Activated T-helper 17 cell treated with anti-CD3 and anti-CD28 coated beads, Interleukin-2, amount 50 U/mL, for 72 hours (primary cell): ENCODE data around the gene SPHK1. TPM values are rescaled to one million over a fixed set of nuclear protein-coding genes. Genes with fewer than 3 reads are reported as not detected.

ENCODE experiments used
- ATAC-seq: fragments of 150-1000 bp; cut with Tn5 transposase; replicated peaks from 2 replicates; pipeline ENCODE4 v1.10.0; 2021; ENCODE audit warnings: mild to moderate bottlenecking, moderate library complexity
- H3K27ac Mint-ChIP-seq: one replicate; pipeline ENCODE4 v1.8.0; 2022; ENCODE audit warnings: mixed read lengths
- H3K27me3 Mint-ChIP-seq: one replicate; pipeline ENCODE4 v1.8.0; 2022; ENCODE audit warnings: mixed read lengths
- H3K36me3 Mint-ChIP-seq: one replicate; pipeline ENCODE4 v1.8.0; 2022; ENCODE audit warnings: low read depth, mild to moderate bottlenecking, mixed read lengths
- H3K4me1 Mint-ChIP-seq: one replicate; pipeline ENCODE4 v1.8.0; 2022; ENCODE audit warnings: mixed read lengths
- H3K4me3 Mint-ChIP-seq: one replicate; pipeline ENCODE4 v1.8.0; 2022; ENCODE audit warnings: mild to moderate bottlenecking, mixed read lengths
- H3K9me3 Mint-ChIP-seq: one replicate; pipeline ENCODE4 v1.8.0; 2022; ENCODE audit warnings: mixed read lengths
- total RNA-seq, 2 donors: library from RNA; stranded (reverse); gene quantifications; one replicate each; pipeline ENCODE4 v1.2.3, GENCODE V29; 2022

SPHK1 gene
- total RNA-seq, 2 donors from 2014 or later = 10.5 to 12.4 TPM

DNA sequence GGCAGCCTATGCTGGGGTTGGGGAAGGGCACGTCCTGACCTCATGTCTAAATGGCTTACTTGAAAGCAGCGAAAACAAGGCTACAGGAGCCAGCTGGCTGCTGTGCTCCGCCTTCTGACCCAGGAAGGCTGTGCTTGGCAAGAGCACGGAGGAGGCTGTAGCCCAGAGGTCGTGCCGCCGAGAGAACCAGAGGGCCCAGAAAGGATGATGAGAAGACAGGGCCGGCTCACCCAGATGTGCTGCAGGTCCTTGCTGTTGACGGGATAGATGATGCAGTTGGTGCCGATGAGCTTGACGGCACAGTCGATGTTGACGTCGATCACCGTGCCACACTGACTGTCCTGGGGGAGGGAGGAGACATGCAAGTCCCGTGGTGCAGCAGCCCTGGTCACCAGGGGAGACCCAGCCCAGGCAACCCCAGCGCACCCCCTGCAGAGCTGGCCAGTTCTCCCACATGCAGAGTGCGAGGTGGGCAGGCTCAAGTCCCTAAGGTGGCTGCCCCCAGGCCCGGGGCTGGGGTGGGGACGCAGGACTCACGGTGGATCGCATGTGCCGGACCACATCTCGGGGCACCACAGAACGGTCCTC, 20.7 kb downstream of the SPHK1 start:
- ATAC-seq = no peak
- Mint-ChIP-seq H3K36me3 (peaks cover 49% of the 10 kb centered on the region), H3K27me3 (no peaks in the 10 kb centered on the region), H3K4me3 (no peak overlapping the region), H3K9me3 (no peaks in the 10 kb centered on the region), H3K27ac (no peak overlapping the region), H3K4me1 (peaks cover 6% of the 10 kb centered on the region)

DNA sequence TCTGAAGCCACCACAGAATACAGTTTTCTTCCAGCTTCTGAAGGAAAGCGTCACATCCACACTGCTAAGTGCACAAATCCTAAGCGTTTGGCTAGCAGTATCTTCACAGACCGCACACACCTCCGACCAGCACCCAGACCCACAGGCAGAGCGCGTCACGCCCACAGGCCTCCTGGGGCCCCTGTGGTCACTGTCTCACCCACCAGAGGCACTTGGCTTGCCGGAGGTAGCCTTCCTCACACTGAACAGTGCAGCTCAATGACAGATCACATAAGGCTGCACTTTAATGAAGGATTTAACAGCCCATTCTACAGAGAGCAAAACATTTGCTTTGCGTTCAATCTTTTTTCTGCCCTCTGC, 21.2 kb downstream of the SPHK1 start:
- no peak for ATAC-seq
- H3K36me3 Mint-ChIP-seq = peaks cover 46% of the 10 kb centered on the region
- H3K4me1 Mint-ChIP-seq = peaks cover 6% of the 10 kb centered on the region
- no peak overlapping the region for H3K4me3 Mint-ChIP-seq
- H3K27me3 Mint-ChIP-seq = no peaks in the 10 kb centered on the region
- no peak overlapping the region for H3K27ac Mint-ChIP-seq
- H3K9me3 Mint-ChIP-seq = no peaks in the 10 kb centered on the region

GRCh38 chr17:76405967-76406647, 21.7 kb downstream of the SPHK1 start:
- no peak overlapping the region for H3K4me3 Mint-ChIP-seq
- H3K9me3 Mint-ChIP-seq = no peaks in the 10 kb centered on the region
- peaks cover 41% of the 10 kb centered on the region for H3K36me3 Mint-ChIP-seq
- H3K27me3 Mint-ChIP-seq = no peaks in the 10 kb centered on the region
- no peak for ATAC-seq
- H3K27ac Mint-ChIP-seq = no peak overlapping the region
- H3K4me1 Mint-ChIP-seq = peaks cover 6% of the 10 kb centered on the region

- no peaks in the 10 kb centered on the region for H3K27me3 Mint-ChIP-seq
- peaks cover 27% of the 10 kb centered on the region for H3K36me3 Mint-ChIP-seq
- ATAC-seq = no peak
- H3K27ac Mint-ChIP-seq = no peak overlapping the region
- peaks cover 6% of the 10 kb centered on the region for H3K4me1 Mint-ChIP-seq
- no peaks in the 10 kb centered on the region for H3K9me3 Mint-ChIP-seq
- H3K4me3 Mint-ChIP-seq = no peak overlapping the region
Observed at GRCh38 chr17:76407509-76407908, 23.1 kb downstream of the SPHK1 start.

- H3K27me3 Mint-ChIP-seq = no peaks in the 10 kb centered on the region
- no peak overlapping the region for H3K27ac Mint-ChIP-seq
- H3K9me3 Mint-ChIP-seq = no peaks in the 10 kb centered on the region
- no peak overlapping the region for H3K4me3 Mint-ChIP-seq
- peaks cover 25% of the 10 kb centered on the region for H3K36me3 Mint-ChIP-seq
- ATAC-seq = peak; percentile 70
- H3K4me1 Mint-ChIP-seq = peaks cover 10% of the 10 kb centered on the region
Observed at GRCh38 chr17:76408037-76408849, 23.8 kb downstream of the SPHK1 start.

GRCh38 chr17:76410328-76410965, 26.0 kb downstream of the SPHK1 start:
- no peak overlapping the region for H3K4me3 Mint-ChIP-seq
- no peak overlapping the region for H3K27ac Mint-ChIP-seq
- no peak for ATAC-seq
- no peaks in the 10 kb centered on the region for H3K27me3 Mint-ChIP-seq
- H3K4me1 Mint-ChIP-seq = peaks cover 4% of the 10 kb centered on the region
- H3K9me3 Mint-ChIP-seq = no peaks in the 10 kb centered on the region
- H3K36me3 Mint-ChIP-seq = peaks cover 6% of the 10 kb centered on the region

DNA sequence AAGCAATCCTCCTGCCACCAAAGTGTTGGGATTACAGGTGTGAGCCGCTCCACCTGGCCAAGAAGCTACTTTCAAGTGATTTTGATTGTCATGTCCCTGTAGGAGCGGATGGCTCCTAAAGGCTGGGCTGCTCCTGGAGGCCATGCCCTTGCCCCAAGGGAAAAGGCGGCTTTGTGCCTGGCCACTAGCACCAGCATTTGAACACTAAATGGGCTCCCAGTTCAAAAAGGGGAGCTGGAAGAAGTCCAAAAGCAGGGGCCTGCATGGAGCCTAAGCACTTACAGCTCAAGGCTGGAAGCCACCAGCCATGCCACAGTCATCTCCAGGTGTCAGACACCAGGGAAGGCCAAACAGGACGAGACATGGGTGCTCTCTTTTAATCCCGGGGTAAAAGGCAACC, 26.8 kb downstream of the SPHK1 start:
- peaks cover 6% of the 10 kb centered on the region for H3K36me3 Mint-ChIP-seq
- H3K4me1 Mint-ChIP-seq = peaks cover 4% of the 10 kb centered on the region
- H3K4me3 Mint-ChIP-seq = no peak overlapping the region
- no peaks in the 10 kb centered on the region for H3K9me3 Mint-ChIP-seq
- ATAC-seq = no peak
- no peaks in the 10 kb centered on the region for H3K27me3 Mint-ChIP-seq
- H3K27ac Mint-ChIP-seq = no peak overlapping the region

GRCh38 chr17:76414334-76415295, 30.2 kb downstream of the SPHK1 start:
- Mint-ChIP-seq H3K4me3 (no peak overlapping the region), H3K27me3 (no peaks in the 10 kb centered on the region), H3K27ac (peak overlapping the region; percentile 59), H3K4me1 (peaks cover 13% of the 10 kb centered on the region), H3K9me3 (no peaks in the 10 kb centered on the region), H3K36me3 (peaks cover 18% of the 10 kb centered on the region)
- ATAC-seq = no peak

GRCh38 chr17:76415786-76416185, 31.4 kb downstream of the SPHK1 start:
- H3K36me3 Mint-ChIP-seq = peaks cover 18% of the 10 kb centered on the region
- H3K9me3 Mint-ChIP-seq = no peaks in the 10 kb centered on the region
- H3K27me3 Mint-ChIP-seq = no peaks in the 10 kb centered on the region
- no peak overlapping the region for H3K4me3 Mint-ChIP-seq
- ATAC-seq = no peak
- H3K27ac Mint-ChIP-seq = no peak overlapping the region
- peaks cover 25% of the 10 kb centered on the region for H3K4me1 Mint-ChIP-seq

DNA sequence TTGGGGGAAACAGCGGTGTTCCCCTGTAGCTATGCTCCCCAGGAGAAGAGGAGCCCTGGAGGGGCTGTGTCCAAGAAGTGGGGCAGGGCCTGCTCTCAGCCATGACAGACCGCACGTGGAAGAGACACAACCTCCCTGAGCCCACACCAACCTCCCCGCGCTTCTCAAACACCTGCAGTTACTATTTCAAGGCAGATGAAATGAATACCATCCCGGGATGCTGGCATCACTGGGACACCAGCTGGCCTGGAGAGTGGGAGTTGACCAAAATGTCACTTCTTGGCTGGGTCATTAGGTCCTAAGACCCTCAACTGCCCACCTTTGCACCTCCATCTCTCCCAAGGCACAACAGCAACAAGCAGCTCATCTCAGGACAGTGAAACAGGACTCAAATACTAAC, 32.0 kb downstream of the SPHK1 start:
- H3K36me3 Mint-ChIP-seq = peaks cover 18% of the 10 kb centered on the region
- no peak overlapping the region for H3K4me3 Mint-ChIP-seq
- H3K4me1 Mint-ChIP-seq = peaks cover 25% of the 10 kb centered on the region
- H3K27ac Mint-ChIP-seq = no peak overlapping the region
- H3K9me3 Mint-ChIP-seq = no peaks in the 10 kb centered on the region
- ATAC-seq = no peak
- no peaks in the 10 kb centered on the region for H3K27me3 Mint-ChIP-seq

DNA sequence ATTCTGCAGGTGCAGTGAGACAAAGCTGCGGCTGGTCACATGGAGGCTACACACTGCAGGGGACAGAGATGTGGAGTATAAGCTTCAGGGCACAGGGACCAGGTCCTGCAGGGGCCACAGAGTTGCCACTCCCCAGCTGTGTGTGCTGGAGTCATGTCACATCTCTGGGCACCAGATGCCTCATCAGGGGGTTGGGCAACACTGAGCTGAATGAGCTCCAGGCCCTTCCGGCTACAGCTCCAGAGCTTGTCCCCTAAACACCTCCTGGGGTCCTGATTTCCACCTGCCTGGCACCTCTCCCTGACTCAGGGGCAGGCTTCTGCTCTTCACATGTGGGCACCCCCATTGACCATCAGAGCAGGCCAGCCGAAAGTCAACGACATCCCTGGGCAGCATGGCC, 32.5 kb downstream of the SPHK1 start:
- H3K9me3 Mint-ChIP-seq = no peaks in the 10 kb centered on the region

DNA sequence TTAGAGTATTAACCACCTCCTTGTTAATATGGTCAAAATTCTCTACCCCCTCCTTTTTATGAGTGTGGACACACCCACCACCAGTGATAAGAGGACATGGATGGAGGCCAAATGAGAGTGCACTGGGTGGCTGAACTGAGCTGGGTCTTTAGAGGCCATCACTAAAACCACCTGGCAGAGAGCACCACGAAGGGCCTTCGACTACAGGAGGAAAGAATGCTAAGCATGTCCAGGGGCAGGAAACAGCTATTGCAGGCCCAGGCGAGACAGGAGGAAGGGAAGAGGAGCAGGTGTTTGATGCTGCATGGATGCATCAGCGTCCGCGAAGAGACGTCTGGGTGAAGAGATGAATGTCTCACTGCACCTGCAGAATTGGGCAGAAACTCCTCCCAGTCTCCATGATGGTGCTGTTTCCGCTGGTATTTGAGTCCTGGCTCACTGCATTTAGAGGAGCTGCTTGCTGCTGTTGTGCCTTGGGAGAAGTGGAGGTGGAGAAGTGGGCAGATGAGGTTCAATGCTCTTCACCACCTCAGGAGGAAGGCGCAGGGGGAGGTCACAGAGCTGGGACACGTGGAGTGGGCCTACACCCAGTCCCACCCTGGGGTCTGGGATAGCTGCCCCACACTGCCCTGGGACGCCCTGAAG, 33.2 kb downstream of the SPHK1 start:
- ATAC-seq = no peak
- H3K36me3 Mint-ChIP-seq = peaks cover 17% of the 10 kb centered on the region
- H3K4me1 Mint-ChIP-seq = peaks cover 27% of the 10 kb centered on the region
- peak overlapping the region; percentile 83 for H3K27ac Mint-ChIP-seq
- no peaks in the 10 kb centered on the region for H3K27me3 Mint-ChIP-seq
- no peaks in the 10 kb centered on the region for H3K9me3 Mint-ChIP-seq
- no peak overlapping the region for H3K4me3 Mint-ChIP-seq

More for the DNA sequence above, 32.5 kb downstream of the SPHK1 start:
- Mint-ChIP-seq H3K27me3 (no peaks in the 10 kb centered on the region), H3K4me3 (no peak overlapping the region), H3K36me3 (peaks cover 18% of the 10 kb centered on the region), H3K27ac (peak overlapping the region; percentile 83), H3K4me1 (peaks cover 25% of the 10 kb centered on the region)
- ATAC-seq = no peak

DNA sequence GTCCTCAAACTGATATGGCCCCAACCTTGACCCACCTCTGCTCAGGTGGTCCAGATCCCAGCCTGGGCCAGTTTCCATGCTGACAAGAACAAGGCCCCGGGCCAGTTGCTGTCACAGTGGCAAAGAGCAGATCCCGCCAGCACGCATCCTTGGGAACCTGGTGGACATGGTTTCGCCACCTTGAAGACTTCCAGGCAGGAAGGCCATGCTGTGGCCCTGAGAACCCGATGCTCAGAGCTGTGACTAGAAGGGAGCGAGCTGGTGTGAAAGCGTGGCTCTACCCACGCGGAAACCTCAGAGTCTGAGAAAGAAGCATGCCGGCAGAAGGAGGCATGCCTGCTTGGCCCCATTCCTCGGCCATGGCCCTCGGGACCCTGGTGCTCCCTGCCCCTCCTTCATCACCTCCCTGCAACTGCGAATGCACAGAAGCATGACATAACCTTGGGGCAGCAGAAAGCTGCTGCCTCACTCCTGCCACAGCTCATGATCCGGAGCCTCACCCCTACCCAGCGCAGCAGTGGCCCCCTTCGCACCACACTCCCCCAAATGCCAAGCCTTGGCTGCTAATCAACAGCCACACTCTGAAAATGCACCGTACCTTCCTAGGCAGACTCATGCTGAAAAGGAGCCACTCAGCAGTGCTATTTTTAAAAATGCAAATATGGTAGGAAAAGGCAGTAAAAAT, 35.3 kb downstream of the SPHK1 start:
- ATAC-seq = no peak
- peaks cover 17% of the 10 kb centered on the region for H3K36me3 Mint-ChIP-seq
- no peaks in the 10 kb centered on the region for H3K9me3 Mint-ChIP-seq
- H3K27ac Mint-ChIP-seq = peak overlapping the region; percentile 30
- H3K4me3 Mint-ChIP-seq = no peak overlapping the region
- peaks cover 27% of the 10 kb centered on the region for H3K4me1 Mint-ChIP-seq
- no peaks in the 10 kb centered on the region for H3K27me3 Mint-ChIP-seq
